IPS-18c (cell line): ENCODE data around the gene ADAM22.

ENCODE experiments used
- H3K4me3 ChIP-seq: 2 replicates; pipeline ENCODE4 v1.7.0; 2013; ENCODE audit warnings: low read depth, mild to moderate bottlenecking, low read length, moderate library complexity; ENCODE audit not compliant: insufficient read depth
- H3K9me3 ChIP-seq: one replicate; pipeline ENCODE4 v1.6.1; 2013; ENCODE audit warnings: mild to moderate bottlenecking, low read length, moderate library complexity; ENCODE audit not compliant: control insufficient read depth, insufficient read depth

ADAM22 gene

GRCh38 chr7:88071994-88072714 is 138.1 kb downstream of the ADAM22 start:
- H3K9me3 ChIP-seq, result no peaks in the 10 kb centered on the region

GRCh38 chr7:88072715-88073055 is 138.6 kb downstream of the ADAM22 start:
- H3K4me3 ChIP-seq, result no peak overlapping the region
- no peaks in the 10 kb centered on the region for H3K9me3 ChIP-seq

More at GRCh38 chr7:88071994-88072714, 138.1 kb downstream of the ADAM22 start:
- H3K4me3 ChIP-seq, result no peak overlapping the region

GRCh38 chr7:88073626-88074025 is 139.6 kb downstream of the ADAM22 start:
- Histone ChIP-seq H3K9me3 (no peaks in the 10 kb centered on the region), H3K4me3 (no peak overlapping the region)

- no peak overlapping the region for H3K4me3 ChIP-seq
- no peaks in the 10 kb centered on the region for H3K9me3 ChIP-seq
Observed at GRCh38 chr7:88075216-88075615, 141.2 kb downstream of the ADAM22 start.

- Histone ChIP-seq H3K4me3 (no peak overlapping the region), H3K9me3 (no peaks in the 10 kb centered on the region)
Observed at GRCh38 chr7:88083883-88084282, 149.8 kb downstream of the ADAM22 start.

- no peak overlapping the region for H3K4me3 ChIP-seq
- no peaks in the 10 kb centered on the region for H3K9me3 ChIP-seq
Observed at GRCh38 chr7:88089561-88089960, 155.5 kb downstream of the ADAM22 start.

GRCh38 chr7:88090240-88090639 is 156.2 kb downstream of the ADAM22 start:
- Histone ChIP-seq H3K9me3 (no peaks in the 10 kb centered on the region), H3K4me3 (no peak overlapping the region)

GRCh38 chr7:88090671-88091070 is 156.6 kb downstream of the ADAM22 start:
- H3K9me3 ChIP-seq, result no peaks in the 10 kb centered on the region
- no peak overlapping the region for H3K4me3 ChIP-seq

GRCh38 chr7:88091988-88092675 is 158.1 kb downstream of the ADAM22 start:
- no peaks in the 10 kb centered on the region for H3K9me3 ChIP-seq

GRCh38 chr7:88092676-88092999 is 158.6 kb downstream of the ADAM22 start:
- H3K9me3 ChIP-seq, result no peaks in the 10 kb centered on the region
- no peak overlapping the region for H3K4me3 ChIP-seq

More at GRCh38 chr7:88091988-88092675, 158.1 kb downstream of the ADAM22 start:
- no peak overlapping the region for H3K4me3 ChIP-seq

GRCh38 chr7:88101769-88102168 is 167.7 kb downstream of the ADAM22 start:
- H3K4me3 ChIP-seq, result no peak overlapping the region
- no peaks in the 10 kb centered on the region for H3K9me3 ChIP-seq

GRCh38 chr7:88102675-88103074 is 168.6 kb downstream of the ADAM22 start:
- no peak overlapping the region for H3K4me3 ChIP-seq
- H3K9me3 ChIP-seq, result no peaks in the 10 kb centered on the region

- Histone ChIP-seq H3K4me3 (no peak overlapping the region), H3K9me3 (no peaks in the 10 kb centered on the region)
Observed at GRCh38 chr7:88104732-88105131, 170.7 kb downstream of the ADAM22 start.

GRCh38 chr7:88105231-88105630 is 171.2 kb downstream of the ADAM22 start:
- H3K9me3 ChIP-seq, result no peaks in the 10 kb centered on the region
- no peak overlapping the region for H3K4me3 ChIP-seq

GRCh38 chr7:88106434-88106833 is 172.4 kb downstream of the ADAM22 start:
- no peak overlapping the region for H3K4me3 ChIP-seq
- H3K9me3 ChIP-seq, result no peaks in the 10 kb centered on the region

- H3K4me3 ChIP-seq, result no peak overlapping the region
- no peaks in the 10 kb centered on the region for H3K9me3 ChIP-seq
Observed at GRCh38 chr7:88109612-88110011, 175.6 kb downstream of the ADAM22 start.

GRCh38 chr7:88111140-88111743 is 177.2 kb downstream of the ADAM22 start:
- Histone ChIP-seq H3K4me3 (no peak overlapping the region), H3K9me3 (no peaks in the 10 kb centered on the region)

- H3K9me3 ChIP-seq, result no peaks in the 10 kb centered on the region
Observed at GRCh38 chr7:88111954-88112471, 178.0 kb downstream of the ADAM22 start.

More at GRCh38 chr7:88111954-88112471, 178.0 kb downstream of the ADAM22 start:
- H3K4me3 ChIP-seq, result no peak overlapping the region
